ENCODE results near the gene MARCO. TPM values are rescaled to one million over a fixed set of nuclear protein-coding genes. Genes with fewer than 3 reads are reported as not detected.
"Not testable (repeated sequence)": the region's sequence is repeated elsewhere in the genome, so short reads cannot be mapped to it uniquely, and the experiment has no call there.

MARCO gene
- total RNA-seq, 1 donor from 2014 or later, result 7.0 TPM

DNA sequence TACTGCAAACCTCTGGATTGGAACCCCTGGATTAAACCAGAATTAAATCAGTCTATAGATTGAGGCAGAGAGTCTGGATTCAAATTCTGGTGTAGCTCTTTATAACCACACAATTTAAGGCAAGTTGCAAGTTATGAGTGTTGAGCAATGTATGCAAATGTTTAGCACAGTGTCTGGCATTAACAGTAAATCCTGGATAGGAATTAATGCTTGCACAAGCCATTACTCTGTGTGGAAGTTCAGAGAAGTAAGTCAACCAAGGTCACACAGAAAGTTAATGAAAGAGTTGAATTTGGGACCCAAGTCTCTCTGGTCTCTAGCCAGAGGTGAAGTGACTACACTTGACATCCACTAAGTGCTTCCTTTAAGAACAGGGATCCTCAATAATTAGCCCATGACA is 2.0 kb upstream of the MARCO start:
- H3K4me1 ChIP-seq, result no peaks in the 10 kb centered on the region
- intact Hi-C loops (cut with micrococcal nuclease), result no loop called here
- no peak overlapping the region for H3K4me3 ChIP-seq
- H3K27ac ChIP-seq (replicated peaks), result peak overlapping the region; percentile 16
- no peaks in the 10 kb centered on the region for H3K36me3 ChIP-seq
- no peaks in the 10 kb centered on the region for H3K9me3 ChIP-seq (replicated peaks)
- H3K27me3 ChIP-seq (ENCODE audit: low read depth), result peaks cover 37% of the 10 kb centered on the region
- DNase-seq, result no peak
- TF ChIP-seq CTCF (IDR thresholded peaks at IDR 0.05; ENCODE audit: borderline replicate concordance), result no peak

DNA sequence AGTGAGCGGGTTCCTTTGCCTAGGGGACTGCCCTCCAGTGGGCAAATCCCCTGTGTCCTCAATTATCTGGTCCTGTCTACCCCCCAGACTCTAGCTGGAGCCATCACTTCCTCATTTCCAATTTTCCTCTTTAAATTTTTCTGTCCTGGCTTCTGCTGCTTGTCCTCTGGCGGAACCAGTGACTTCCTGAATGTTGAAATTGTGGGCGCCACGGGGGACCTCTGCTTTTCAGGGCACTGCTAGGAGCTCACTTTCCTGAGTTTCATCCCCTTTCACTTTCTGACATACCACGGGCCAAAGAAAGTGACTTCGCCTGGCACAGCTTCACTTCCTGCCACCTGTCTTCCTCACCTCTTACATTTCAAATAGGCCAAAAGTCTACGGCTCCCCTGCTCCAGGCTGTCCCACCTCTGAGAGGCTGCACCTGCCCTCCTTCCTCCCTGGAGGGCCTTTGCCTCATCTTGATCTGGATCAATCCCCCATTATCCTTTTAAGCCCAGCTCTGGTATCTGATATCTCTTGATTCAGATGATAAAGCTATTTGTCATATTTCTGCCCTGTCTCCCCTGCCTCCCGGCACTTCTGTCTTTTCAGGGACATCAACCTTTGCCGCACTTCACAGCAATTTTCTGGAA is 1.4 kb upstream of the MARCO start:
- DNase-seq, result peak; percentile 32
- no peak for TF ChIP-seq CTCF (IDR thresholded peaks at IDR 0.05; ENCODE audit: borderline replicate concordance)
- no peaks in the 10 kb centered on the region for H3K9me3 ChIP-seq (replicated peaks)
- intact Hi-C loops (cut with micrococcal nuclease), result no loop called here
- H3K4me3 ChIP-seq, result no peak overlapping the region
- H3K4me1 ChIP-seq, result no peaks in the 10 kb centered on the region
- H3K27me3 ChIP-seq (ENCODE audit: low read depth), result peaks cover 37% of the 10 kb centered on the region
- no peaks in the 10 kb centered on the region for H3K36me3 ChIP-seq
- H3K27ac ChIP-seq (replicated peaks), result peak overlapping the region; percentile 16

DNA sequence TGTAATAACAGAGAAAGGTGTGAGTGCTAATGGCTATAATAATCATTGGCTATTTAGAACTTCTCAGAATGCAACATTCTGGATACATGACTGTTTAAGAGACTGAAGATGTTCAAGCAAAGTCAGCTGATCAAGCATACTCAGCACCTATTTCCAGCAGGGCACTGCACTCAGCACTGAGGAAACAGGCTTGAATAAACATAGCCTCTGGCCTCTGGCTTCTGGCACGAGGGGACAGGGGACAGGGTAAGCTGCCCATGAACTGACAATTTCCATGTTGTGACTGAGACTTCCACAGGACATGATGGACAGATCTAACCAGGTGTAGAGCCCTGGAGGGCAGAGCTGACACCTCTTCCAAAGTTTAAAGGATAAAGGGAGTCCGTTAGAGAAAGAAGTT is 1.3 kb downstream of the MARCO start:
- DNase-seq, result no peak
- no peaks in the 10 kb centered on the region for H3K36me3 ChIP-seq
- no peaks in the 10 kb centered on the region for H3K9me3 ChIP-seq (replicated peaks)
- no peak overlapping the region for H3K4me3 ChIP-seq
- TF ChIP-seq CTCF (IDR thresholded peaks at IDR 0.05; ENCODE audit: borderline replicate concordance), result no peak
- H3K27me3 ChIP-seq (ENCODE audit: low read depth), result peaks cover 59% of the 10 kb centered on the region
- H3K27ac ChIP-seq (replicated peaks), result no peak overlapping the region
- intact Hi-C loops (cut with micrococcal nuclease), result no loop called here
- H3K4me1 ChIP-seq, result no peaks in the 10 kb centered on the region

DNA sequence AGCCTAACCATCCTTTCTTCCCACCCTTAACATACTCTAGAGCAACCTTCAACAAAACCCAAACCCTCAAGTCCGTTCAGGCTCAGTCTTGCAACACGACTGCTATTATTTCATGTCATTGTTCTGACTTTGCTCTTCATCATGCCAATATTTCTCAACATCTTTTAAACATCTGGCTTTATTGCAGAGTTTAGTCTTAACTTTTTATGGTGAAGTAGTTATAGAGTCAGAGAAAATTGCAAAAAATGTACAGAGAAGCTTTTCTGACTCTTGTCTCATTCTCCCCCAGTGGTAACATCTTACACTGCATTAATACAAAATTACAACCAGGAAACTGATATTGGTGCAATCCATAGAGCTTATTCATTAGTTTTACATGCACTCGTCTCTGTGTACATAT is 3.9 kb downstream of the MARCO start:
- TF ChIP-seq CTCF (IDR thresholded peaks at IDR 0.05; ENCODE audit: borderline replicate concordance), result no peak
- H3K27me3 ChIP-seq (ENCODE audit: low read depth), result peaks cover 62% of the 10 kb centered on the region
- DNase-seq, result no peak
- no peak overlapping the region for H3K27ac ChIP-seq (replicated peaks)
- H3K4me1 ChIP-seq, result no peaks in the 10 kb centered on the region
- intact Hi-C loops (cut with micrococcal nuclease), result no loop called here
- H3K9me3 ChIP-seq (replicated peaks), result no peaks in the 10 kb centered on the region
- H3K36me3 ChIP-seq, result no peaks in the 10 kb centered on the region
- H3K4me3 ChIP-seq, result no peak overlapping the region

- H3K4me3 ChIP-seq; H3K27ac ChIP-seq (replicated peaks); H3K9me3 ChIP-seq (replicated peaks); intact Hi-C loops (cut with micrococcal nuclease); H3K36me3 ChIP-seq; H3K4me1 ChIP-seq; DNase-seq: not testable (repeated sequence)
- peaks cover 68% of the 10 kb centered on the region for H3K27me3 ChIP-seq (ENCODE audit: low read depth)
Measured at GRCh38 chr2:118948266-118948665, 6.3 kb downstream of the MARCO start.

GRCh38 chr2:118954297-118955060 is 12.5 kb downstream of the MARCO start:
- Histone ChIP-seq H3K27ac (replicated peaks) (peak overlapping the region; percentile 36), H3K9me3 (replicated peaks) (peaks cover 37% of the 10 kb centered on the region), H3K27me3 (ENCODE audit: low read depth) (peaks cover 35% of the 10 kb centered on the region), H3K4me3 (no peak overlapping the region), H3K4me1 (no peaks in the 10 kb centered on the region), H3K36me3 (no peaks in the 10 kb centered on the region)
- TF ChIP-seq CTCF (IDR thresholded peaks at IDR 0.05; ENCODE audit: borderline replicate concordance), result no peak
- intact Hi-C loops (cut with micrococcal nuclease), result no loop called here
- DNase-seq, result no peak

All from left ventricle myocardium inferior (tissue), 1 donor.